Gastrocnemius medialis (tissue), 4 donors: Measurements from ENCODE around the gene SLC39A13. TPM values are rescaled to one million over a fixed set of nuclear protein-coding genes. Genes with fewer than 3 reads are reported as not detected.

Experiments
- ATAC-seq, 2 donors: fragments of 150-250 bp; one replicate each; pipeline ENCODE4 v1.9.1; 2016
- DNase-seq, 2 donors: peaks; one replicate each; pipeline ENCODE4 v3.0.0-alpha.2; 2019
- H3K27ac ChIP-seq, 4 donors: fragments of 200-600 bp; sonication (generic); 1 replicate in 1 of 4; 2 replicates in 3 of 4; pipeline ENCODE4 v1.5.1; 2016 to 2018; ENCODE audit warnings: mild to moderate bottlenecking in 2 of 4, moderate library complexity in 1 of 4
- H3K27me3 ChIP-seq, 3 donors: fragments of 200-600 bp; sonication (generic) in 2 of 3; 1 replicate in 1 of 3; 2 replicates in 2 of 3; pipeline versions ENCODE4 v1.5.1 to v1.6.0; 2016 to 2019; ENCODE audit warnings: mild to moderate bottlenecking in 1 of 3, moderate library complexity in 1 of 3
- H3K36me3 ChIP-seq, 2 donors: fragments of 200-600 bp; sonication (generic) in 1 of 2; one replicate each; pipeline ENCODE4 v1.5.1; 2017 to 2018
- H3K4me1 ChIP-seq, 2 donors: fragments of 200-600 bp; sonication (generic) in 1 of 2; one replicate each; pipeline ENCODE4 v1.5.1; 2016 to 2017; ENCODE audit warnings: mild to moderate bottlenecking in 2 of 2
- H3K4me3 ChIP-seq, 4 donors: fragments of 200-600 bp; sonication (generic) in 3 of 4; 1 replicate in 1 of 4; 2 replicates in 3 of 4; pipeline ENCODE4 v1.5.1; 2016 to 2019; ENCODE audit warnings: mild to moderate bottlenecking in 2 of 4
- H3K9me3 ChIP-seq, 3 donors: fragments of 200-600 bp; sonication (generic) in 2 of 3; 1 replicate in 1 of 3; 2 replicates in 2 of 3; pipeline ENCODE4 v1.5.1; 2016 to 2019
- CTCF ChIP-seq, 5 experiments: fragments of 450-650 bp in 3 of 5; fragments of 200-600 bp in 2 of 5; sonication (generic) in 2 of 5; IDR thresholded peaks in 4 of 5; conservative IDR thresholded peaks in 1 of 5; 1 replicate in 4 of 5; 2 replicates in 1 of 5; pipeline ENCODE4 v1.5.1; 2016 to 2019; ENCODE audit warnings: antibody characterized with exemption in 5 of 5, mild to moderate bottlenecking in 3 of 5, moderate library complexity in 3 of 5
- POLR2A ChIP-seq, 2 donors: fragments of 450-650 bp; IDR thresholded peaks; one replicate each; pipeline ENCODE4 v1.6.1; 2017; ENCODE audit warnings: antibody characterized with exemption in 2 of 2, mild to moderate bottlenecking in 2 of 2, moderate library complexity in 2 of 2
- in situ Hi-C, 4 donors: fragments of 200-750 bp; cut with MboI; loops; one replicate each; pipeline versions ENCODE4 v1.15.0 to v1.8.0; 2017; ENCODE audit warnings: low sequenced_read_pairs in 4 of 4
- intact Hi-C: fragments of 100-400 bp; cut with DNase I; formaldehyde crosslinking; loops from one replicate; pipeline ENCODE4 v1.15.1; 2023; ENCODE audit warnings: low total_unique reads
- total RNA-seq, 4 donors: library from RNA; depleted of rRNA; stranded (reverse); fragments of >200 nt; gene quantifications; one replicate each; pipeline versions ENCODE4 v1.1.0 to v1.2.3, GENCODE V29; 2016

SLC39A13 gene
- total RNA-seq, 4 donors from 2014 or later, result 16.8 to 48.9 (median 25.6) TPM

GRCh38 chr11:47383071-47383470, 25.3 kb upstream of the SLC39A13 start:
- intact Hi-C loops, result no loop called here
- H3K27ac ChIP-seq, result no peak overlapping the region
- H3K36me3 ChIP-seq, result no peaks in the 10 kb centered on the region
- DNase-seq (no peak), ATAC-seq (no peak)
- TF ChIP-seq POLR2A (IDR thresholded peaks at IDR 0.05), result no peak
- H3K4me1 ChIP-seq, result no peaks in the 10 kb centered on the region
- H3K27me3 ChIP-seq, result no peaks in the 10 kb centered on the region
- H3K9me3 ChIP-seq, result no peaks in the 10 kb centered on the region
- in situ Hi-C loops, result loop anchor here in 2 of 4 donors (5.0 to 10.0 kb wide), 2 partner anchors 62 to 69 kb away; partner anchors contain the start of gene RAPSN (in 1 of the 2)
- H3K4me3 ChIP-seq, result no peak overlapping the region

DNA sequence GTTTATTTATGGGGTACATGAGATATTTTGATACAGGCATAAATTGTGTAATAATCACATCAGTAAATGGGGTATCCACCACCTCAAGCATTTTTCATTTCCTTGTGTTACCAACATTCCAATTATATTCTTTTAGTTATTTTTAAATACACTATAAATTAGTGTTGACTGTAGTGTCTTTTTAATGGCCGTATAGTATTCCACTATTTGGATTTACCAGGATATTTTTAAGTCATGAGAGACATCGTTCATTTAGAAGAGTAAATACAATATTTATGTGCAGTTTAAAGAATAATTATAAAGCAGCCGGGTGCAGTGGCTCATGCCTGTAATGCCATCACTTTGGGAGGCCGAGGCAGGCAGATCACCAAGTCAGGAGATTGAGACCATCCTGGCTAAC, 23.9 kb upstream of the SLC39A13 start:
- Histone ChIP-seq H3K36me3 (no peaks in the 10 kb centered on the region), H3K27ac (no peak overlapping the region), H3K9me3 (no peaks in the 10 kb centered on the region), H3K4me3 (no peak overlapping the region), H3K27me3 (no peaks in the 10 kb centered on the region), H3K4me1 (no peaks in the 10 kb centered on the region)
- in situ Hi-C loops (loop anchor here in 2 of 4 donors (5.0 to 10.0 kb wide), 2 partner anchors 60 to 68 kb away; partner anchors contain the start of gene RAPSN (in 1 of the 2)), intact Hi-C loops (no loop called here)
- DNase-seq, result no peak
- no peak for ATAC-seq
- TF ChIP-seq CTCF (IDR thresholded peaks at IDR 0.05 in 4 of 5, conservative IDR thresholded peaks at IDR 0.05 in 1 of 5) (no peak), POLR2A (IDR thresholded peaks at IDR 0.05) (no peak)

DNA sequence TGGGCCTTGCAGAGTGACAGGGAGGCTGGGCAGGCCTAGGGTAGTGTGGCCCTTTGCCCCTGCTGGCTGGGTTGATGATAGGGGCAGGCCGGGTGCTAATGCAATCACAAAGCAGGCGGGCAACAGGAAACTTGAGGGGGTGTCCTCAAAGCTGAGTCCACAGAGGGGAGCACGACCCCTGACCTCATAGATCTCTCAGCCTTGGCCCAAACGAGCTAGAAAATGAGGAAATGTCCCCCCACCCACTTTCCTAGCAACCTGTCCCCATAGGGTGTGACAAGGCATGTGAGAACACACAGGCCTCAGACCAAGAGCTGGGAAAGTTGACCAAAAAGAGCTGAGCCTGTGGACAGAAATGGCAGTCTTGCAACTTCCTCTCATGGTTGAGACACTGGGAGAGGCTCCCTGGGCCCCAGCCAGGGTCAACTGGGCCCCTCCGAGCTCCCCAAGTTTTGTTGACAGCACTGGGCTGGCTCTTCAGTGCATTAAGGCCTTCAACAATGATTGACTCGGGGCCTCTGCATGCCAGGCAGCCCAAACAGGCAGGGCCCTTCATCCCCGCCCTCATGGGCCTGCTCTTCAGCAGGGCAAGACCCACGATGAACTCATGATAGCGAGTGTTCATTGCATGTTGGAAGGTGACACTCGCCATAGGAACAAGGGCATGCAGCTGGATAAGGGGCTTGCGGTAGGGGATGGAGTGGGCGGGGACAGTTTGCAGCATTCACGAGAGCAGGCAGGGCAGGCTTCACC, 20.3 kb upstream of the SLC39A13 start:
- no peaks in the 10 kb centered on the region for H3K9me3 ChIP-seq
- ATAC-seq (no peak), DNase-seq (no peak)
- no peaks in the 10 kb centered on the region for H3K27me3 ChIP-seq
- H3K4me3 ChIP-seq, result no peak overlapping the region
- in situ Hi-C loops (loop anchor here in 1 of 4 donors (10.0 kb wide), 1 partner anchor 57 kb away; the partner anchor contains the start of gene RAPSN), intact Hi-C loops (no loop called here)
- no peak for TF ChIP-seq POLR2A (IDR thresholded peaks at IDR 0.05)
- TF ChIP-seq CTCF (IDR thresholded peaks at IDR 0.05 in 4 of 5, conservative IDR thresholded peaks at IDR 0.05 in 1 of 5), result no peak
- no peaks in the 10 kb centered on the region for H3K36me3 ChIP-seq
- no peak overlapping the region for H3K27ac ChIP-seq
- peaks cover under 1 to 6% of the 10 kb centered on the region in 2 donors for H3K4me1 ChIP-seq

DNA sequence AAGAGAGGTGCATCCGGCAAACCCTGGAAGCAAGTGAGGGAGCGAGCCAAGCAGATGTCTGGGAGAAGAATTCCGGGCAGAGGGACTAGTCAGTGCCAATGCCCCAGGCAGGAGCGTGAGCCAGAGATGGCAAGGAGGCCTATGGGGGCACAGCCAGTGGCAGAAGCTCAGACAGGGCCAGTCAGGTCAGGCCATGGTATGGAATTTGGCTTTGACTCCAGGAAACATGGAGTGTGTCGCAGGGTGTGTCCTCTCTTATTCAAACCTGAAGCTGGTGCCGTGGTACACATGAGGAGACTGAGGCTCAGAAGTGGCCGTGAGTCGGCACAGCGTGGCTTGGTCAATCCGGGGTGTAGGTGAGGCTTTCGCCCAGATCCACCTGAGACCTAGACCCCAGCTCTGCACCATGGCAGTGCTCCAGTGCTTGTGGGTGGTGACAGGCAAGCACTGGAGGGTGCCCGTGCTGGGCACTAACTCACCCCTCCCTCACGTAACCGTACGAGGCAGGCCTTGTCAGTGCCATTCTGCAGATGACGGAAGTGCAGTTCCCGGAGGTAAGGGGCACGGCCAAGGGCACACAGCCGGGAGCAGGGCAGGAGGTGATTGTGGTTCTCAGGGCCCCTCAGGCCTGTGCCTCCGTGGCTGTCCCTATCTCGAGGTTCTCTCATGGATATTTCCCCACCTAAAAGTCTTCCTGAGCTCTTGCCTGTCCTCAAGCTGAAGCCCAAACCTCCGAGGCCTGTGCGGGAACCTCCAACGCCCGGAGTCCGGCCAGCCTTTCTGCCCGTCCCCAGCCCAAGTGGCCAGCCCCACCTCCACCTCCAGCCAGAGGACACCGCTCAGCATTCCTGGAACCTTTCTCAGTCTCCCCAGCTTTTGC, 19.5 kb upstream of the SLC39A13 start:
- DNase-seq (no peak), ATAC-seq (no peak)
- TF ChIP-seq POLR2A (IDR thresholded peaks at IDR 0.05) (no peak), CTCF (IDR thresholded peaks at IDR 0.05 in 4 of 5, conservative IDR thresholded peaks at IDR 0.05 in 1 of 5) (no peak)
- in situ Hi-C loops, result loop anchor here in 1 of 4 donors (10.0 kb wide), 1 partner anchor 56 kb away; the partner anchor contains the start of gene RAPSN
- peaks cover 6 to 14% of the 10 kb centered on the region in 2 donors for H3K4me1 ChIP-seq
- no peak overlapping the region for H3K4me3 ChIP-seq
- H3K27me3 ChIP-seq, result no peaks in the 10 kb centered on the region
- H3K36me3 ChIP-seq, result no peaks in the 10 kb centered on the region
- intact Hi-C loops, result no loop called here
- H3K27ac ChIP-seq, result no peak overlapping the region
- H3K9me3 ChIP-seq, result no peaks in the 10 kb centered on the region
